ENCODE measurements around the gene LRRC43.

DNA sequence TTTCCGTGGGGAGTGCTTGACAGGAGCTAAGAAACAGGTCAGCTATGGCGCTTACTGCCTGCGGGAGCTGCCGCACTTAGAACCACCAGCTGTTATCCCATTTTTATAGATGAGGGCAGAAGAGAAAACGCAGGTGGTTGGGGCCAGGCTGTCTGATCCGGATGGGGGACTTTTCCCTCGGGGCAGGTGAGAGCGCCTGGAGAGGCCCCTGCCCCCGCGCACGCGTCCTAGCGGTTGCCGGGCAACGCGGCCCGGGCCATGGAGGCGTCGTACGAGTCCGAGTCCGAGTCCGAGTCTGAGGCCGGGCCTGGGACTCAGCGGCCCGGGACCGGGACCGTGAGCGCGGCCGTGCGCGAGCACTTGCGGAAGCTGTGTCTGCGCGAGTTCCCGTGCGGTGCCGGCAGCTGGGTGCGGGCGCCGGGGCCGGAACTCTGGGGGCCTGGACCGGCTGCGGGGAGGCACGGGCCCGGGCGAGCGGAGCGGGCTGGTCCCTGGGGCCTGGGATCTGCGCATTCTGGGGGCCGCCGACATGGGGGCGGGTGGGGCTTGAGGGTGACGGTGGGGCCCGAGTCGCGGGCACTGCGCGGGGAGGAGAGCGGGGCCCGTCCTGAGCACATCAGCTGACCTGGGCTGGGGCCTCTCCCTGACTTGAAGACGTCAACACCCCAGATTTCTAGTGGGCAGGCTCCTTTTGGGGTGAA lies at the start of gene LRRC43:
- TF ChIP-seq CEBPB (IDR thresholded peaks at IDR 0.05) = no peak
- no peak for TF ChIP-seq TAF1 (IDR thresholded peaks at IDR 0.05; ENCODE audit: low read depth)
- TF ChIP-seq, protein P1, sequence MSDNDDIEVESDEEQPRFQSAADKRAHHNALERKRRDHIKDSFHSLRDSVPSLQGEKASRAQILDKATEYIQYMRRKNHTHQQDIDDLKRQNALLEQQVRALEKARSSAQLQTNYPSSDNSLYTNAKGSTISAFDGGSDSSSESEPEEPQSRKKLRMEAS (IDR thresholded peaks at IDR 0.05) = no peak; the same call in 1 of the 2 replicates
- TF ChIP-seq EP300 (IDR thresholded peaks at IDR 0.05; ENCODE audit: borderline replicate concordance) = no peak
- TF ChIP-seq FOXM1 (IDR thresholded peaks at IDR 0.05; ENCODE audit: borderline replicate concordance, low read depth) = no peak
- no peak for TF ChIP-seq CREB1 (IDR thresholded peaks at IDR 0.05; ENCODE audit: low read depth)
- no peak for TF ChIP-seq TEAD4 (IDR thresholded peaks at IDR 0.05)
- no peak for TF ChIP-seq RAD21 (IDR thresholded peaks at IDR 0.05; ENCODE audit: low read depth)
- TF ChIP-seq YY1 (IDR thresholded peaks at IDR 0.05; ENCODE audit: low read depth) = no peak

Measured in Ishikawa (cell line).